ENCODE measurements around the gene TMEM63A.
A peak's percentile ranks its signal among the peaks of the same experiment; 100 is the strongest.
"Not testable (repeated sequence)": the region's sequence is repeated elsewhere in the genome, so short reads cannot be mapped to it uniquely, and the experiment has no call there.

Gene TMEM63A

DNA sequence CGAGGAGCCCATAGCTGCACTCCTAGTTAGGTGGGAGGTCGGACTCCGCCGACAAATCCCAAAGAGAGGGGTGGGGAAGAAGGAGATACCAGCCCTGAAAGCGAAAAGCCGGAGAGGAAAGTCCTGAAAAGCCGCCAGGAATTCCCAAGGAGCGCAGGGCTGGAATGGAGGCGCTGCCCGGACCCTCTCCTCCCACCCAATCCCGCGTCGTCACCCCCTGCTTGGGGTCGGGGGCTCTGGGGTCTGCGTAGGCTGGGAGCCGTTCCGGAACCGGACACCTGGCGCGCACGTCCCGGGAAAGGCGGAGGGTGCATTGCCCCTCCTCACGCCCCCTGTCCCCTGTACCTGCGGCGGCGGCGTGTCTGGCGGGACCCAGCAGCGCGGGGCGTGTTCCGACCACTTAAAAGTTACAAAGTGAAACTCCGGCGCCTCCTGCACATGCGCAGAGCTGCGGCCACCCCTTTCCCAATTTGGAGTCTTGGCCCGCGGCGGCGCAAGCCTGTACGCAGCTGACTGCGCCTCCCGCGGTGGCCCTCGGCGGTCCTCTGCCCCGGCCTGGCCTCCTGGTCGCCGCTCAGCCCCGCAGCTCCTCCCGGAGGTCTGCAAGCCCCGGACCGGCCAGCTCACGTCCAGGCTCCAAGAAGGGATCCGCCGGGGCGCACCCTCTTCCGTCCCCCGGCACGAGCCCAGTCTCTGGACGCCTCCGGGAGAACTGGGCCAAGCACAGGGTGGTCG is at the start of gene TMEM63A:
TSS of gene TMEM63A (minus strand) at position 422 of the 735 bp plus-strand sequence. CDS start 4,800 bp downstream, outside the sequence.
- DNase-seq (ENCODE audit: low read depth, low spot score) = peak; percentile 91

- DNase-seq (ENCODE audit: low read depth, low spot score) = no peak
Observed at GRCh38 chr1:225931270-225932136, 49.3 kb upstream of the TMEM63A start.

DNA sequence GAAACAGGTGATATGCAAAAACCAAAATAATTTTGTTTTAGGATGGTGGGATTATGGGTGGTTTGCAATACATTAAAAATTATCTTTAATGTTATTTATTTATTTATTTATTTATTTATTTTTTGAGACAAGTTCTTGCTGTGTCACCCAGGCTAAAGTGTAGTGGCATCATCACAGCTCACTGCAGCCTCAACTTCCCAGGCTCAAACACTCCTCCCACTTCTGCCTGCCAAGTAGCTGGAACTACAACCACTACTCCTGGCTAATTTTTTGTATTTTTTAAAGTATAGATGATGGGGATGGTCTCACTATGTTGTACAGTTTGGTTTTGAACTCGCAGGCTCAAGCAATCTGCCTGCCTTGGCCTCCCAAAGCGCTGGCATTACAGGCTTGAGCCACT is 48.4 kb upstream of the TMEM63A start:
- no peak for DNase-seq (ENCODE audit: low read depth, low spot score)

DNA sequence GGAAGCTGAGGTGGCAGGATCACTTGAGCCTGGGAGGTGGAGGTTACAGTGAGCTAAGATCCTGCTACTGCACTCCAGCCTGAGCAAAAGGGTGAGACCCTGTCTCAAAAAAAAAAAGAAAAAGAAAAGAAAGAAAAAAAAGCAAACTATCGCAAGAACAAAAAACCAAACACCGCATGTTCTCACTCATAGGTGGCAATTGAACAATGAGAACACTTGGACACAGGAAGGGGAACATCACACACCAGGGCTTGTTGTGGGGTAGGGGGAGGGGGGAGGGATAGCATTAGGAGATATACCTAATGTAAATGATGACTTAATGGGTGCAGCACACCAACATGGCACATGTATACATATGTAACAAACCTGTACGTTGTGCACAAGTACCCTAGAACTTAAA is 47.3 kb upstream of the TMEM63A start:
- not testable (repeated sequence) for DNase-seq (ENCODE audit: low read depth, low spot score)

DNA sequence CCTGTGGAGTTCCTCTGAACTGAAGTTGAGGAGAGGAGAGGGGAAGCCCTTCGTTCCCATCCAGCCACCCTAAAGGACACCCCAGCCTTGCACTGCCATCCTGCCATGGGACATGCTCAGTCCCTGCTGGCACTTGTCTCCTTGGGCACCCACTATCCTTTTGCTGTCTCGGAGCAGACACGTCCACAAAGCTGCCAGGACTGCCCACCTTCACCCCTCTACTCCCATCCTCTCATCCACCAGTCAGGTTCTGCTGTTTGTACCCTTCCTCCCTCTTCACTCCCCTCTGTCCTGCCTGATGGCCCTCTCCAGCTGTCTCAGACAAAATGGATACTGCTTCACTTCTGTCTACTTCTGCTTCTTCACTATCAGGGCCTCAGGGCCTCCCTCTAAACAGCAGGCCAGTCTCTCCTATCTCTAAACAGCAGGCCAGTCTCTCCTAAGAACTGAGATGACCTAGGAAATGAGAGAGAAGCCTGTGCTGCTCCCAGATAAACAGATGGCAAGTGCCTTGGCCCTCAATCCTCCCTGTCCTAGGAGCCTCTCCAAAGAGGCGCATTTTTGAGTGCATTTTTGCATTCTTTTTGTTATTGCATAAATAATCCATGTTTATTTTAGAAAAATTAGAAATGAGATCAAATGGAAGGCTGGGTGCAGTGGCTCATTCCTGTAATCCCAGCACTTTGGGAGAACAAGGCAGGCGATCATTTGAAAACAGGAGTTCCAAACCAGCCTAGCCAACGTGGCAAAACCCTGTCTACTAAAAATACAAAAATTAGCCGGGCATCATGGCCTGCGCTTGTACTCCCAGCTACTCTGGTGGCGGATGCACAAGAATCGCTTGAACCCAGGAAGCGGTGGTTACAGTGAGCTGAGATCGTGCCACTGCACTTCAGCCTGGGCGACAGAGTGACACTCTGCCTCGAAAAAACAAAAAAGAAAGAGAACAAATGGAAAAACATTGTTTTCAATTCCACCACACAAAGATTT is 46.3 kb upstream of the TMEM63A start:
- DNase-seq (ENCODE audit: low read depth, low spot score) = no peak

- DNase-seq (ENCODE audit: low read depth, low spot score) = no peak
Observed at GRCh38 chr1:225926551-225927113, 44.5 kb upstream of the TMEM63A start.

- peak; percentile 98 for DNase-seq (ENCODE audit: low read depth, low spot score)
Observed at GRCh38 chr1:225923692-225924555, 41.7 kb upstream of the TMEM63A start, which contains the start of gene PYCR2. Gene PYCR2 (minus strand): TSS chr1:225924250. CDS start chr1:225924110, 140 bp downstream.

- no peak for DNase-seq (ENCODE audit: low read depth, low spot score)
Observed at GRCh38 chr1:225923381-225923691, 41.2 kb upstream of the TMEM63A start.

DNA sequence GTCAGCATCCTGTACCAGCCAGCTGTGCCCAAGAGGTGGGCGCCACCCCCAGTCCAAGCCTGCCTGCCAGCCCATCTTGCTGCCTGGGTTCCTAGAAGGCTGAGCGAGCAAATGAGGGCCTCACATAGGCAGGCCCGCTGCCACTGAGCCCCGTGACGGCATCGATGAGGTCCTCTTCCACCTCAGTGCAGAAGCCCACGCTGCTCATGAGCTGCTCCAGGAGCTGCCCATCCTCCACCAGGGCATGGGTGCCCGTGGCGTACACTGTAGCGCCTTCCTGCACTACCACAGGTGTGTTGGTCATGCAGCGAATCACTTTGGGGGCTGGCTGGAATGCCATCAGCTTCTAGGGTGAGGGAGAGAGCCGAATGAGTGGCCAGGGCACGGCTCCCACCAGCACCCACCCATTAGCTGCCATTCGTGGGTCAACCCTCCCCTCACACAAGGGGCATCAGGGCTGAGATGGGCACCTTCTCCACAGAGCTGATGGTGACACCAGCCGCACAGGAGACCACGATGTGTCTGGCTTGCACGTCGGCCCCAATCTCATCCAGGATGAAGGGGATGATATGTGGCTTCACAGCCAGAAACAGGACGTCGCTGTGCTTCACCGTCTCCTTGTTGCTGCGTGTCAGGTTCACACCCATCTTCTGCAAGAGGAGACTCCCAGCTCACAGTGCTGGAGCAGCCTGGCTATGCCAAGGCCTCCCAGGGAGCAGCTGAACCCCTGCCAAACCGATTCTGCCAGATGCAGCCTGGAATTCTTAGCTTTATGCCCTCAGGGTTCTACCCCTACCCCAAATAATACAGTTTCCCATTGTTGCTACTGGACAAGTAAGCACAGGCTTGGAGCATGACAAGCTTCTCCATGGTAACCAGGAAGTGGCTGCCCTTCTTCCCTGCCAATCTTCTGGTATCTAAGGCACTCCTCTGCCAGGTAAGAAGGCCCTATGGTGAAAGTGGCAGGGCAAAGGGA is 39.8 kb upstream of the TMEM63A start:
- no peak for DNase-seq (ENCODE audit: low read depth, low spot score)

- no peak for DNase-seq (ENCODE audit: low read depth, low spot score)
Observed at GRCh38 chr1:225919906-225920305, 37.7 kb upstream of the TMEM63A start.

- DNase-seq (ENCODE audit: low read depth, low spot score) = no peak
Observed at GRCh38 chr1:225918280-225918679, 36.1 kb upstream of the TMEM63A start.

DNA sequence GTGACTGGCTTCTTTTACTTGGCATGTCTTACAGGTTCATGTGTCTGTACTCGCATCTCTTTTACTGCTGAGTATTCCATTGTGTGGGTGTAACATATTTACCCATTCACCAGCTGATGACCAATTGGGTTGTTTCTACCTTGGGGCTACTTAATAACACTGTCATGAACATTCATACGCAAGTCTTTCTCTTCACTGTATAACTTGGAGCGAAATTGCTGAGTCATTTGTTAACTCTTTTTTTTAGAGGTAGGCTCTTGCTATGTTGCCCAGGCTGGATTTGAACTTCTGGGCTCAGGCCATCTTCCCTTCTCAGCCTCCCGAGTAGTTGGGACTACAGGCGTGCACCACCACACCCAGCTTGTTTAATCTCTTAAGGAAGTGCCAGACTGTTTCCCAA is 35.4 kb upstream of the TMEM63A start:
- no peak for DNase-seq (ENCODE audit: low read depth, low spot score)

DNA sequence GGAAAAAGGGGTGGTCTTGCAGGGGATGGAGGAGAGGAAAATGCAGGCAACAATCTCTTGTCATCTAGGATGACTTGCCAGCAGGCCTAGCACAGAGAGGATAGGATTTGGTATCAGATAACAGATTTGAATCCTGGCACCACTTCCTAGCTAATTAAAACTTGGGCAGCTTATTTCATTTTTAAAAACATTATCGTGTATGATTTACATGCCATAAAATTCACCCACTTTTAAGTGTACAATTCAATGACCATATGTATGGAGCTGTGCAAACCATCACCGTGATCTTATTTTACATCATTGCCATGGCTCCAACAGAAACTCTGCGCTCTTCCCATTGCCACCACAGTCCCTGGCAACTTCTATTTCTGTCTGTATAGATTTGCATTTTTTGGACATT is 34.9 kb upstream of the TMEM63A start:
- DNase-seq (ENCODE audit: low read depth, low spot score) = no peak

GRCh38 chr1:225915538-225915991 is 33.4 kb upstream of the TMEM63A start:
- no peak for DNase-seq (ENCODE audit: low read depth, low spot score)

DNA sequence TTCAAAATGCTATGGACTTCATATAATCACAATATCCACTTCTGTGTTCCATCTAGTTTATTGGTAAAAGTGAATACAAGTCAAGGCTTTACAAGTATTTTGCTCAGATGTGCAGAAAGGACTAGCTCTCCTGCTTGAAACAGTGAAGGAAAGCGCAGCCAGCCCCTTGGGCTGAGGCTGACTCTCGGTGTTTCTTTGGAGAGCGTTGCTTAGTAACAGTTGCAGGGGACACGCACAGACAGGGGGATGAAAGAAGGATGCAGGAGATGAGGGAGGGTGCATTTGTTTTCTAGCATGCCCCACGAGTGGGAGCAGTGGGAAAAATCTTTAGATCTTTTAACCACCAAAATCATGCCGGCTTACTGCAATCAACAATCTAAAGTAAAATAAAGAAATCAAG is 32.8 kb upstream of the TMEM63A start:
- no peak for DNase-seq (ENCODE audit: low read depth, low spot score)

GRCh38 chr1:225914391-225914790 is 32.2 kb upstream of the TMEM63A start:
- DNase-seq (ENCODE audit: low read depth, low spot score) = no peak

DNA sequence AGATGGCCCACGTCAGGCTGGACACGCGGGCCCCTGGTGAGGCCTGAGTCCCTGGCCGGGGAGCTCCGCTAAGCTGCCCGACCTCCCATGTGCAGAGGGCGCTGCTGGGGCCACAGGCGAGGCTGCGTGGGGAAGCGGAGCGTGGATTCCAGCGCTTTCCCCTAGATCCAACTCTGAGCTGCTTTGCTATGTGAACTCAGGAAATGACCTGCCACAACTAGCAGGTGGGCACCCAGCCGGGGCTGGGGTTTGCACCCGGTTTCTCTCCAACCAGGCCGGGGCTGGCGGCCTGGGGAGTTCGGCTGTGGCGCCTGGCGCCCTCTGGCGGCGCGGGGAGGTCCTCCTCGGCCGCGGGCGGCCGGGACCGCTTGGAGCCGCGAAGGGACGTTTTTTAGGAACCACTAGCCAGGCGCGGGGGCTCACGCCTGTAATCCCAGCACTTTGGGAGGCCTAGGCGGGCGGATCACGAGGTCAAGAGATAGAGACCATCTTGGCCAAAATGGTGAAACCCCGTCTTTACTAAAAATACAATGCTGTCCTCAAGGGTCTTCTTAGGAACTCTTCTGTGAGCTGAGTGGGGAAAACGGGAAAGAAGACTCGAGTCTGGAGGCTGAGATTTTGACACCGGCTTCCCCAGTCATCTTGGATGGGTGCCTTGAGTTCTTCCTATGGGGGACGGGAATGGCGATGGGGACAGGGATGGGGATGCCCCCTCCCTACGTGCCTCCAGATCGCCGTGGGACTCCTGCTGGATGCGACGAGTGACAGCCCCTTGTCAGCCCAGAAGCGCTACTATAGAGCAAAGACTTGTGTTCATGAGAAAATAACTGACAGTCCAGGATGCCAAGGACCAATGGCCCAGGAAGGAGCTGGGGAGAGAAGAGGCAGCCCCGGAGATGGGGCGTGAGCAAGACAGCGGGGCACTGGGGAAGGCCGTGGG is 29.3 kb upstream of the TMEM63A start:
- peak; percentile 85 for DNase-seq (ENCODE audit: low read depth, low spot score)

DNA sequence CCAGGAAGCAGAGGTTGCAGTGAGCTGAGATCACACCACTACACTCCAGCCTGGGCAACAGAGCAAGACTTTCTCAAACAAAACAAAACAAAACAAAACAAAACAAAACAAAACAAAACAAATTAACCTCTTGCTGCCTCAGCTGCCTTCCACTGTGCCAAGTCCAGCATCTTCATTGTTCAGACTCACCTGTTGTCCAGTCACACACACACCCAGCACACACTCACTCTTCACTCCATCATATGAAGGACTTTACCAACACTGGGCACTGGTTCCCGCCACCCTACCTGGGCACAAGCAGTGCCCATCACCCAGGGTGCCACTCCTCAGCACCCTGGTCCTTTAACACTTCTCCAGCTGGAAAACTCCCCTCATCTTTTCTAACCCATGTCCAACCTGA is 27.3 kb upstream of the TMEM63A start:
- DNase-seq (ENCODE audit: low read depth, low spot score) = no peak
